Measurements from ENCODE around the gene TNFRSF13B. TPM values are rescaled to one million over a fixed set of nuclear protein-coding genes. Genes with fewer than 3 reads are reported as not detected.

Gene TNFRSF13B
- polyA plus RNA-seq, 1 of the 3 experiments (the other 2 are of a cell fraction): not detected

DNA sequence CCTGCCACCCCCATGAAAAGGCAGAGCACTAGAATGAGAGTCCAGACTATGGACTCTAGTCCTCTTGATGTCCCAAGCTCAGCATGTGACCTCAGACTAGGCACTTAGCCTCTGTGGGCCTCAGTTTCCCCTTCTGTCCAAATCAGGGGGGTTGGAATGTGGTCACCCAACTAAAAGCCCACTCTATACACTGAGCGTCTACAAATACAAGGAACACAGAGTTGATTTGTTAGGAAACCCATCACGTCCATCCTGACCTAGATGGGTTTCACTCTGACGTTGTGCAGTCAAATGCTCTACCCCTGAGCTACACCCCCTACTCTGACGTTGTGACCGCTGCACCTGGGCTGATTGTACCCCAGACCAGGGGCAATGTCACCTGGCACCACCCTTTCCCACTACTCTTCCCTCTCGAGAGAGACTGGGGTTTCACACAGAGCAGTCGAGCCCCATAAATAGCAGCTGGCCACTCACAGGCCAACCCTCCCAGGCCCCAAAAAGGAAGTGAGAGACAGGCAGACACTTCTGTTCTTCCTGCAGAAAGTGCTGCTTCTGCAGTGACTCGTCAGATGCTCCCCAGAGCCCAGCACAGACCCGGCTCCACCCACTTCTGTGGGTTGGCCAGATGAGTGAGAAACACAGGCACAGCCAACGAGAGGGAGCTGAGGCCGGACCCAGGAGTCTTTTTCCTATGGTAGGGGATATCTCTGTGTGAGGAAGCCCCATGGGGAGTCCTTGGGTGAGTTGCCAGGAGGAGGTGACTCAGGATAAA lies 16.1 kb upstream of the TNFRSF13B start:
- Histone ChIP-seq H3K79me2 (ENCODE audit: insufficient read depth) (no peaks in the 10 kb centered on the region), H3K4me2 (0 out of 2 replicates have a peak overlapping the region, but pooled peaks have one; percentile 26), H3K9ac (no peak overlapping the region), H3K9me3 (no peaks in the 10 kb centered on the region), H3K36me3 (replicated peaks in 1 of 2; ENCODE audit: control insufficient read depth in 1 of 2, insufficient read depth in 2 of 2, low read length in 1 of 2) (no peaks in the 10 kb centered on the region), H3K9me2 (no peaks in the 10 kb centered on the region), H3F3A (replicated peaks; ENCODE audit: insufficient read depth) (peaks cover 4% of the 10 kb centered on the region), H3K27me3 (ENCODE audit: insufficient read depth) (peaks cover 18% of the 10 kb centered on the region), H2AFZ (ENCODE audit: low read depth) (no peak overlapping the region), H3K4me3 (ENCODE audit: low read depth in 2 of 2, low read length in 1 of 2) (no peak overlapping the region), H3K4me1 (ENCODE audit: control insufficient read depth in 1 of 2, insufficient read depth in 2 of 2, low read depth in 1 of 2, low read length in 1 of 2) (no peaks in the 10 kb centered on the region), H4K20me1 (ENCODE audit: insufficient read depth) (no peaks in the 10 kb centered on the region), H3K27ac (ENCODE audit: low read depth in 2 of 2, low read length in 1 of 2) (no peak overlapping the region)
- DNase-seq: no peak
- WGBS (ENCODE audit: low lambda C conversion rate): 52% methylated on average over 11 of the region's 11 CpGs
- ChIA-PET POLR2A (no interaction called here), CTCF (interaction anchor here (0.9 to 1.2 kb wide), 2 partner anchors 10 to 154 kb away, joined by 3 to 4 read pairs; no protein-coding TSS in a partner anchor)
- no peak for TF ChIP-seq USF1 (IDR thresholded peaks at IDR 0.05; ENCODE audit: borderline replicate concordance, low read depth)
- TF ChIP-seq GATA2 (CRISPR knock-in tag; IDR thresholded peaks at IDR 0.05): no peak

DNA sequence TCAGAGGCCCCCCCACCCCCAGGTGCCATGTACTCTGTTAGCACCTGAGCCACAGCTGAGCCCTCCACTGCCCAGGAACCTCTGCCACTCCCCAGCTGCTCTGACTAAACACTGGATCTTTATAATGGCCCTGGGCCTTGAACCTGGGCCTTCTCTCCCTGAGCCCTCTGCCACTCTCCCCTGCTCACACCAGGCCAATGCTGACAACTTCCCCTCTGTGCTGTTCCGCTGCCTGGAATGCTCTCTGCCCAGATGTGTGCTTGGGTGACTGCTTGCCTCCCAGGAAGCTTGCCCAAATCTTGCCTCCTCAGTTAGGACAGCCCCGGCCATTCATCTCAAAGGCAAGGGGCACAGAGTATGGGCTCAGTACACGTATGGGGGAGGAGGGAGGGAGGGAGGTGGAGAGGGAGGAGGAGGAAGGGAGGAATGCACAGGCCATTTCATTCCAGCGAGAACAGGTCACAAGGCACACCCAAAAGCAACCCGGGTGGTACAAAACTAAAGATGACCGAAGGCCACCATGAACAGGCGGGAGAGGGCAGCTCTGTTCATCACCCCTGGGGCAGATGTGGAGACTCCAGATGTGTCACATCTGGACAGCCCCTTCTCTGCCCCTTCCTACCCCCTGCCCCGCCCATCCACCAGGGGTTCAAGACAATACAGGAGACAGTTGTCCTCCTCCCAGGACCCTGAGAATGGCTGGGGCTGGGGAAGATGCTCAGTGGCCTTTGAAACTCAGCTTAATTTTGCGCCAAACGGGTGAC lies 15.3 kb upstream of the TNFRSF13B start:
- WGBS (ENCODE audit: low lambda C conversion rate): 81% methylated on average over 7 of the region's 10 CpGs
- DNase-seq: no peak
- POLR2A ChIA-PET: no interaction called here
- H3K9me3 ChIP-seq: no peaks in the 10 kb centered on the region
- H3K79me2 ChIP-seq (ENCODE audit: insufficient read depth): no peaks in the 10 kb centered on the region
- no peak for TF ChIP-seq GATA2 (CRISPR knock-in tag; IDR thresholded peaks at IDR 0.05)
- TF ChIP-seq POLR2AphosphoS5 (IDR thresholded peaks at IDR 0.05; ENCODE audit: low read depth, low read length): no peak
- TF ChIP-seq TAF1 (IDR thresholded peaks at IDR 0.05; ENCODE audit: borderline replicate concordance, low read depth, low read length): no peak
- H2AFZ ChIP-seq (ENCODE audit: low read depth): no peak overlapping the region
- H3K4me2 ChIP-seq: no peak overlapping the region
- H3K4me1 ChIP-seq (ENCODE audit: control insufficient read depth in 1 of 2, insufficient read depth in 2 of 2, low read depth in 1 of 2, low read length in 1 of 2): no peaks in the 10 kb centered on the region
- peaks cover 4% of the 10 kb centered on the region for H3F3A ChIP-seq (replicated peaks; ENCODE audit: insufficient read depth)
- H3K27me3 ChIP-seq (ENCODE audit: insufficient read depth): peaks cover 20% of the 10 kb centered on the region
- no peak overlapping the region for H3K4me3 ChIP-seq (ENCODE audit: low read depth in 2 of 2, low read length in 1 of 2)
- CTCF ChIA-PET: interaction anchor here (0.6 to 1.2 kb wide), 2 partner anchors 11 to 367 kb away, joined by 3 to 4 read pairs; no protein-coding TSS in a partner anchor
- no peaks in the 10 kb centered on the region for H4K20me1 ChIP-seq (ENCODE audit: insufficient read depth)
- no peaks in the 10 kb centered on the region for H3K9me2 ChIP-seq
- no peak overlapping the region for H3K27ac ChIP-seq (ENCODE audit: low read depth in 2 of 2, low read length in 1 of 2)
- no peaks in the 10 kb centered on the region for H3K36me3 ChIP-seq (replicated peaks in 1 of 2; ENCODE audit: control insufficient read depth in 1 of 2, insufficient read depth in 2 of 2, low read length in 1 of 2)
- H3K9ac ChIP-seq: no peak overlapping the region

GRCh38 chr17:16986391-16986790 lies 14.5 kb upstream of the TNFRSF13B start:
- ChIA-PET POLR2A (no interaction called here), CTCF (interaction anchor here (1.2 kb wide), 1 partner anchor 12 kb away, joined by 4 read pairs; no protein-coding TSS in a partner anchor)
- WGBS (ENCODE audit: low lambda C conversion rate): no CpG with 5 or more reads among the region's 1 CpG
- no peaks in the 10 kb centered on the region for H3K9me3 ChIP-seq
- H3K79me2 ChIP-seq (ENCODE audit: insufficient read depth): no peaks in the 10 kb centered on the region
- DNase-seq: no peak
- H3K4me2 ChIP-seq: no peak overlapping the region
- peaks cover 27% of the 10 kb centered on the region for H3K27me3 ChIP-seq (ENCODE audit: insufficient read depth)
- H4K20me1 ChIP-seq (ENCODE audit: insufficient read depth): no peaks in the 10 kb centered on the region
- no peak overlapping the region for H3K4me3 ChIP-seq (ENCODE audit: low read depth in 2 of 2, low read length in 1 of 2)
- H2AFZ ChIP-seq (ENCODE audit: low read depth): no peak overlapping the region
- no peak overlapping the region for H3K9ac ChIP-seq
- no peak overlapping the region for H3K27ac ChIP-seq (ENCODE audit: low read depth in 2 of 2, low read length in 1 of 2)
- no peaks in the 10 kb centered on the region for H3K9me2 ChIP-seq
- H3K4me1 ChIP-seq (ENCODE audit: control insufficient read depth in 1 of 2, insufficient read depth in 2 of 2, low read depth in 1 of 2, low read length in 1 of 2): no peaks in the 10 kb centered on the region
- no peaks in the 10 kb centered on the region for H3K36me3 ChIP-seq (replicated peaks in 1 of 2; ENCODE audit: control insufficient read depth in 1 of 2, insufficient read depth in 2 of 2, low read length in 1 of 2)
- H3F3A ChIP-seq (replicated peaks; ENCODE audit: insufficient read depth): peaks cover under 1% of the 10 kb centered on the region
- TF ChIP-seq EZH2phosphoT487 (IDR thresholded peaks at IDR 0.05; ENCODE audit: borderline replicate concordance, low read depth) (no peak), SMC3 (IDR thresholded peaks at IDR 0.05; ENCODE audit: low read depth, low read length) (no peak), IRF3 (IDR thresholded peaks at IDR 0.05; ENCODE audit: low read depth, low read length) (no peak), SIN3A (IDR thresholded peaks at IDR 0.05; ENCODE audit: borderline replicate concordance, low read depth, low read length) (no peak), TAF1 (IDR thresholded peaks at IDR 0.05; ENCODE audit: borderline replicate concordance, low read depth, low read length) (no peak), FOXJ3 (CRISPR knock-in tag; IDR thresholded peaks at IDR 0.05) (no peak), EP300 (IDR thresholded peaks at IDR 0.05; ENCODE audit: borderline replicate concordance in 1 of 2, low read depth in 1 of 2, low read length in 1 of 2) (no peak), GABPA (IDR thresholded peaks at IDR 0.05; ENCODE audit: low read depth) (no peak), FOSL2 (IDR thresholded peaks at IDR 0.05; ENCODE audit: borderline replicate concordance, low read depth) (no peak), NRF1 (IDR thresholded peaks at IDR 0.05; ENCODE audit: low read depth, low read length) (no peak), GATA2 (CRISPR knock-in tag; IDR thresholded peaks at IDR 0.05) (no peak), POLR2AphosphoS5 (IDR thresholded peaks at IDR 0.05; ENCODE audit: low read depth, low read length) (no peak), TCF12 (IDR thresholded peaks at IDR 0.05) (no peak)
- TF ChIP-seq, protein P1, sequence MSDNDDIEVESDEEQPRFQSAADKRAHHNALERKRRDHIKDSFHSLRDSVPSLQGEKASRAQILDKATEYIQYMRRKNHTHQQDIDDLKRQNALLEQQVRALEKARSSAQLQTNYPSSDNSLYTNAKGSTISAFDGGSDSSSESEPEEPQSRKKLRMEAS (IDR thresholded peaks at IDR 0.05; ENCODE audit: low read depth): no peak
- TF ChIP-seq, protein P2, sequence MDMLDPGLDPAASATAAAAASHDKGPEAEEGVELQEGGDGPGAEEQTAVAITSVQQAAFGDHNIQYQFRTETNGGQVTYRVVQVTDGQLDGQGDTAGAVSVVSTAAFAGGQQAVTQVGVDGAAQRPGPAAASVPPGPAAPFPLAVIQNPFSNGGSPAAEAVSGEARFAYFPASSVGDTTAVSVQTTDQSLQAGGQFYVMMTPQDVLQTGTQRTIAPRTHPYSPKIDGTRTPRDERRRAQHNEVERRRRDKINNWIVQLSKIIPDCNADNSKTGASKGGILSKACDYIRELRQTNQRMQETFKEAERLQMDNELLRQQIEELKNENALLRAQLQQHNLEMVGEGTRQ (IDR thresholded peaks at IDR 0.05; ENCODE audit: borderline replicate concordance, low read depth, low read length): no peak
